HG02981 (cell line): Measurements from ENCODE around the gene ZNF106.
A peak's percentile ranks its signal among the peaks of the same experiment; 100 is the strongest.

Experiments used
- ATAC-seq: cut with Tn5 transposase; IDR thresholded peaks from one replicate; pipeline ENCODE4 v1.9.1; 2021; ENCODE audit warnings: mild to moderate bottlenecking, moderate library complexity; ENCODE audit not compliant: unreplicated experiment

ZNF106 gene

DNA sequence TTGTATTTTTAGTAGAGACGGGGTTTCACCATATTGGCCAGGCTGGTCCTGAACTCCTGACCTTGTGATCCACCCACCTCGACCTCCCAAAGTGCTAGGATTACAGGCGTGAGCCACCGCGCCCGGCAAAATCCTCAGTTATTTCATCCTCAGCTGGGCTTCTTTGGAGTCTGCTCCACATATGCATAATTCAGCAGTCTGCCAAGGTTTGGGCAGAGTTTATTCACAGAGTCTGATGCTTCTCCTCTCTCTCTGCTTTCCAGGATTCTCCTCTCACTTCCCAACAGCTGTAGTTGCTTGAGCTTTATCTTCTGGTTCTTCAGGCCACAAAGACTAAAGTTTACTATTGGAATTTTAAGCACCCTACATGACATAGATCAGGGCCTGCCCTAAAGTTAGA, 8.2 kb downstream of the ZNF106 start:
- ATAC-seq = no peak

DNA sequence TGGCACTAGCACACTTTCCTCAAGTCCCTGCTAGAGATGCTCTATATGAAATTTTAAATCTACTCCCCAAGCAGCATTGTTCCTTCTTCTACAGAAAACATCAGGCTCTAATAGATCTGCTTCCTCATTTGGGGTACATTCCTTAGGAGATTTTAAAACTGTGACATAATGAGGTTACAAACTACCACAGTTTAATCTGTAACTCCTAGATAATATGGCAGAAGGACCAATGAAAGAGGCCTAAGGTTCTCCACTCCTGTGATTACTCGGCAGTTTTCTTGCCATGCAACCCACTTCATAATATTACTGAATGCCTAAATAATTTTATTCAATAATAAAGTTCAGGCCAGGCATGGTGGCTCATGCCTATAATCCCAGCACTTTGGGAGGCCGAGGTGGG, 16.1 kb downstream of the ZNF106 start:
- no peak for ATAC-seq

DNA sequence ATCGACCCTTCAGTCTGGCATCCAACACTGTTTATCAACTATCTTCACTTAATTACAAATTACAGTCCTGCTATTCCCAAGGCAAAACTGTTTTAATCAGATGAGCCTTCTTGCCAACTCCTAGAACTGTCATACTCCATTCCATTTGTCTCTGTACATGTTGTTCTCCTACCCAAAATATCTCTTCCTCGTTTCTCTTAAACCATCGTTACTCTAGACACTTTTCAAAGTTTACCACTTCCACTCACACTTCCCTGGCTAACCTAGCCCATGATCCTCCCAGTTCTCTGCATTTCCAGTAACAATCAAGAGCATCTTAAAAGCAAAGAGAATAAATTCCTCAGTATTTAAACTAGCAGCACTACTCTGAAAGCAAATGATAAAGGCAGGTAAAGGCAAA, 19.9 kb downstream of the ZNF106 start:
- ATAC-seq = no peak

DNA sequence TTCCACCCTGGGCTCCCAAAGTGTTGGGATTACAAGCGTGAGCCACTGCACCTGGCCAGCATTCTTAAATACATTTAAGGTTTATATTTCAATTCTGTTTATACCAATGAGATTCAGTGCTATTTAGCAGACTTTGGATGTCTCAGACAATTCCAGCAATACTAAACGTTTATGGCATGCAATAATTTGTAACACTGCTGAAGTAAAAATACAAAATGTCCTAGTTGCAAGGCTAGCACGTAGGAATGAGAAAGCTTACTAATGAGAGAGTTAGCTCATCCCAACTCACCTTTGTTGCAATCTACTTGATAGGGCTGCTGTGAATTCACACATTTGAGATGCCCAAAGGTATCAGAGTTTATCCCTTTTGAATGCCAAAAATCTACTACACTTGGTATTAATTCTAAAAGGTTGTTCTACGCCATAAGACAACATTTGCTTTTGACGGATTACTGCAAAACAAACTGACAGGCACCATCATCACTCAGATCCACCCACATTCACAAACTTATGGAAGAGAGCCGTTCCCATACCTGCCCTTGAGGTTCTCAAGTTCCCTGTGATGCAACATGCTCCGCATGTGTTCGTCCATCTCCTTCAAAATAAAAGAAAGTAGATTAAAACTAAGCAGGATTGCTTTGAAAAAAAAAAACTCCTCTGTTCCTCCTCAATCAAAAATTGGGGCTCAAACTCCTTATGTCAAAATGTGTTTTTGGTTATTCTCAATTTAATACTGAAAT, 25.3 kb downstream of the ZNF106 start:
- ATAC-seq = no peak

DNA sequence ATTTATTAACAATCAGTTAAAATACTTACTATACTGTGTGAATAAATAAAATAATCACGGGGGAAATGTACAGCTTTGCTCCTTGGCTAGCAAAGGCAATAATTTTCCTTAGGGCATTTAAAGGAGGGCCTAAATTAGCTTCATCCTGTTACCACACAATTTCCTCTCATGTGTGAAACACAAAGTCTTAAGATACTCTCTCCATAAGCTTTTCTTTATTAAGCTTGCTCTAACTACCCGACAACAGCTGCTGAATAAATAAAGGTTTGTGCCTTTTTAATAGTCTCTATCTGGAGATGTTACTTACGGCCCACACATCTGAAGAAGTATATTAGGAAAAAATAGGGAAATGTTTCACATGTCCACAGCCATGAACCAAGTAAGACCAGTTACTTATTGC, 29.7 kb downstream of the ZNF106 start:
- no peak for ATAC-seq

DNA sequence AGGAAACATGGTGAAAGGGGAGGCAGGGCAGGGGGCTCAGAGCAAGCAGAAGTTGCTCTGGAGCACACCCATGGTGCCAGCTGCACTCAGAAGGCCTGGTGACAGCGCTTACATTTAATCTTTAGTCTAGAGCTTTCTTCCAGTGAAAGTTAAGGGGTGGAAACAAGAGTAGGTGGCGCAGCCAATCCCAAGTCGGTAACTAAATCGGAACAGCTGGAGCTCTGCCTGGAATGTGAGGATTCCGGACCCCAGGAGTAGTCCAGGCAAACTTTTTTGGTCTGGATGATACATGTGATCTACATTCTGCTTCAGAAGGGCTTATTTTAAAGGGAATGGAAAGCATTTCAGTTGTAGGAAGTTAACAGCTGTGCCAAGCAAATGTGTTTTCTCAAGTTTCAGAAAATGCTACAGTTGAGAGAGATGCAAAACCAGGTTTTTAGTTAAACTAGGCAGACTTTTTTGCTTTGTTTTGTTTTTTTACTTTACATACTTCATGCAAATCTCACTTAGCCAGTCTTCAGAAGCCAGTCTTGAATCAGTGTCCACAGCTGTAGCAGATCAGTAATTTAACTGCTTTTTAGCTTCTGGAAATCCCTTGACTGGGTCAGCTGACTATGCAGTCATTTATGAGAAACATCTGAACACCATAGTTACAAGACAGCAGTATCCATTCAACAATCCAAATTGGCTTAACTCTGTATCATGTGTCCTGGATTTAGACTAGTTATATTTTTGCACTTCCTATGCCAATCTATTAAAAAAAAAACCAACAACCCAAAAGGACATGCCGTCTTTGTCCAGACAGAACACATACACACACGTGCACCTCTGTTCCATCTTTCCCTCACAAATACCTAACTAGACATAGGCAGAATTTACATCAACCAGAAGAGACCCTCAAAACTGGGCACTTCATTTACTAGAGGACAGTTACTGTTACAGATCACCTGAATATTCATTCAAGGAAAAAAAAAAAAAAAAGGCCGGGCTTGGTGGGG, 33.2 kb downstream of the ZNF106 start:
- peak; percentile 80 for ATAC-seq

DNA sequence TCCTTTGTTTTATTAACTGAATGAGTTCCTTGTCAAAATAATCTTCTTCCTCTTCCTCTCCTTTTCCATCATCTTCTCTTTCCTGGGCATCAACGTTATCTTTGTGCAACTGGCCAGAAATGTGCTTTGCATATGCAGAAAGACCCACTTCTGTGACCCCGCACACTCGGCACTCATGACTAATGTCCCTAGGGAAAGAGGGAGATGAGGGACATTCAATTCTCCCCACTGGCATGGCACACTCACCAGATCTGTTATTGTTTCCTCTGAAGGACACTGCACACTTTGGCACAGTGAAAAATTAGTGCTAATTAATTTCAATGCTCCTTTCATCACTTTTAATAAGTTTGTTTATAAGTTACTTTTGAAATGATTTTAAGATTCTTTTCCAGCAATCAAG, 34.0 kb downstream of the ZNF106 start:
- no peak for ATAC-seq

DNA sequence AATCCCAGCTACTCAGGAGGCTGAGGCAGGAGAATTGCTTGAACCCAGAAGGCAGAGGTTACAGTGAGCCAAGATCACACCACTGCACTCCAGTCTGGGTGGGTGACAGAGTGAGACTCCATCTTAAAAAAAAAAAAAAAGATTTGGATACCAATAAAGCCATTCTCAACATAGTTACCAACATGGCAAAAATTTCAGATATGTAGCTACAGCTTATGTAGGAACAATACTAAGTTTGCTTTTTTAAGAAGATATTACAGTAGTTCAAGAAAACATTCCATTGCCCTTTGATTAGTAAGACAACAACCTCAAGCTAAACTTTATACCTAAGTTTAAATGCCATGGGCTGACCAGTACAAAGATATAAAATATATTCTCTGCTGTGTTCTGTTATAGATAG, 34.4 kb downstream of the ZNF106 start:
- no peak for ATAC-seq

DNA sequence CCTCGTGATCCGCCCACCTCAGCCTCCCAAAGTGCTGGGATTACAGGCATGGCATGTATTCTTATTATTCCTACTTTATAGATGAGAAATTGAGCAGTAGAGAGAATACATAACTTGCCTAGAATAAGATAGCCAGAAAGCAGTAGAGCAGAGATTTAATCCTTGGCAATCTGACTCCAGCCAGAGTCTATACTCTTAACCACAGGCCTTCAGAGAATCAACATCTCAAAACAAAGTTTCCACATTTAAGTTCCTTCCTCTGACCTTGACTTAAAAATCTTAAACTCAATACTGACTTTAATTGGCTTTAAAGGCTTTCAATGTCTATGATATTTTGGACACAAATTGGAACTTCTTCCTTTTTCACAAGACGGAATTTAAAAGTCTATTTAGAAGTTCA, 37.1 kb downstream of the ZNF106 start:
- no peak for ATAC-seq

DNA sequence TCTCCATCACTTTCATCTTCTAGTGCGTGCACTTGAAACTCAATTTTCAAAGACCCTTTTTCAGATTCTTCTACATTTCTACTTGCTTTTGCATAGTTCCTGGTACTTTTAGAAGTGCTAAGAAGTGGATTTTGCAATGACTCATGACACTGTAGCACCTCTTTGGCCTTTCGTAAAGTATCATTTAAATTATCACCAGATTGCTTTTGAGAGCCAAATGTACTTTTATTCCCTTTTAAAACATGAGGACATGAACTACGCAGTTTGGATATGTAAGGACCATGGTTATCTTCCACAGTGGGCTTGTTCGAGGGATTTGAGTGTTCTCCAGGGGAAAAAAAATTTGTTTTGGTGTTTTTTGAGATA, 40.5 kb downstream of the ZNF106 start:
- ATAC-seq = no peak

DNA sequence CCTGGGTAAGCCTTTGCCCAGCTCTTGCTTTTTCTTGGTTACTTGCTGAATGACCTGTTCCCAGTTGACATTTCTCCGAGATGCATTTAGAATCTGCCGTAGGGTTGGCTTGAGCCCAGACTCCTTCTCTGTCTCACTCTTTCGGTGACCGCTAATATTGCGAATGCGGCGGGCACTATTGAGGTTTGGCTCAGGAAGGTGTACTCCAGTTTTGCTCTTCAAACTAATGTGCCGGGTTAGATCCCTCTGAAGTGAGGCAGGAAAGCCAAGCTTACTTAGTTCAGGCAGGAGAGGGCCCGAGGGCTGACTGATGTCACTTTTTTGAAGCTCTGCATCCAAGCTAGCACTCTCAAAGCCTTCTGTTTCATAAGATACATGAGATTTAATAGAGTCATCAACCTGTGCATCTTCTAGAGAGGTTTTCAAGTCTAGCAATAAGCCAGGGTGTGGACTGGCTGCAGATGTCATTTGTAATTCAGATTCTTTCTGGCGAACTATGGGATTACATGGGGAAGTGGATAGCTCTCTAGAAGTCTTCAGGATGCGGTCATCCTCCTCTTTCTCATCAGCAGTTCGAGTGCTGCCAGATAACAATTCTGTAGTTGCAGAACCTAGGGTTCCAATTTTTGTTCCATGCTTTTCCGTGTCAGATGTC, 41.0 kb downstream of the ZNF106 start:
- no peak for ATAC-seq

DNA sequence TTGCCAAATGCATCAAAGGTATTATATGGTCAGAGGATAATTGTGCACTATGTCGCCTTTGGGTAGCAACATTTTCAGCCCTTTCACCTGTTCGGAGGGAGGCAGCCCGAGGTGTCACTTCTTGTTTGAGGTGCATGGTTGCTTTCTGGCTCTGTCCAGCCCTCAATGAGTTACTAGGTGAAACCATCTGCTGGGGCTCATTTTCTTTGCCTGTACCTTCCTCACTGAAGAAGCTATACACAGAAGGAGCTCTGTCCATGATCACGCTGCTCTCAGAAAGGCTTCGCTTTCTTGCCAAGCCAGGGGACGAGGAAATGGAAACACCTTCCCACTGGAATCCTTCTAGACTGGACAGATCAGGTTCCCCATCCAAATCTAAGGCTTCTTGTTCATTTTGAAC, 42.7 kb downstream of the ZNF106 start:
- ATAC-seq = no peak

DNA sequence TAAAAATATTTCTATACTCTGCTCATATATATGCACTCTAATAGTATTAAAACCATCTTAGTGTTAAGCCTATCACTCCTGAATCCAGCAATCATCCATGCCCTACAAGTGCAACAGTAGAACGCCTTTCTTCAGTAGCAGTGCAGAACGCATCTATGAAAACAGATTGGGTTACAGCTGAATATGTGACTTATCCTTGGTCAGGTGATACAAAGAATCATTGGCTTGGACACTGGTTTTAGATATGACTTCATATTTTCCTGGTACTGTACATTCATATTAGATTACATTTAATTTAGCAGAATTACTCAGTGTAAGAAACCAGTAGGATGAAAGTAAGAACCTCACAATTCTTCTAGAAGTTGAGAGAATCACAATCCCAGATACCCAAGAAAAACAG, 43.3 kb downstream of the ZNF106 start:
- ATAC-seq = no peak

DNA sequence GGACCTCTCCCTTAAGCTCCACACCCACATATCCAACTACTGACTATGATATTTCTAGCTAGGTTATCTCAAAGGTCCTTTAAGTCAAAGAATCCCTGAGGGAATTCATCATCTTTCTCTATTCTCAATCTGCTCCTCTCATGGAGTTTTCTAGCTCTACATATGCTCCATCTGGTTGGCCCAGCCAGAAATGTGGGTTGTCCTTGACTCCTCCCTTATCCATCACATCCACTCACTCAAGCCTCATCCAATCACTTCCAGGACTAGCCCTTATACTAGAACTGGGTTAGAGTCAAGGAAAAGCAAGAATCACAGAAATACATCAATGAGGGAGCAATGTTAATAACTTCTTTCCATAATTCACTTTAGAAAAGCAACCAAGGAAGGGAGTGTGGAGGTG, 45.4 kb downstream of the ZNF106 start:
- ATAC-seq = no peak

DNA sequence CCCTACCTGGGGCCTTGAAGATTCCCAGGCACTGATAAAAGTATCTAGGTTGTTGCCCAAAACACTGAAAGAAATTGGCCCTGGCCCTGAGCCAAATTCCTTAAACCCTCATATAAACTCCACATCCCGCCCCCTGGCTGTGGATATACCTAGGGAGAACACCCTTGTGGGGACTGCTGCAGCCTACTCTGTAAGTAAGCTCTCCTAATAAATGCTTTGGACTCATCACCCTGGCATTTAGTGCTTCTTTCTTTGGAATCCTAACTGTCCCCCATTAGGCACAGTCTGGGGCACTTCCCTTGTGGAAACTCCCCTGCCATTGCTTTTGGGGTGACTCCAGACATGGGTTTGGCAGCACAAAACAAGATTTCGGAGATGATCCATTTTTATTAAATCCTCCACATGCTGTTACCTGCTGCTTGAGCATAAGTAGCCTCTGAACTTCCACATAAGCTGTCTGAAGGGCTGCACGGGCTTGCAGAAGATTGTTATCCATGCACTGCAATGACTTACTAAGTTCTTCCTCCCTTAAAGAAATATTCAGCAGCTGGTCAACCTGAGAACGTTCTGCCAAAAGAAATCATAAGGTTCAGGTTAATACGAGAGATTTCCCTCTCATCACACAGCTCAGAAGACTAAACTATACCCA, 46.4 kb downstream of the ZNF106 start:
- no peak for ATAC-seq

DNA sequence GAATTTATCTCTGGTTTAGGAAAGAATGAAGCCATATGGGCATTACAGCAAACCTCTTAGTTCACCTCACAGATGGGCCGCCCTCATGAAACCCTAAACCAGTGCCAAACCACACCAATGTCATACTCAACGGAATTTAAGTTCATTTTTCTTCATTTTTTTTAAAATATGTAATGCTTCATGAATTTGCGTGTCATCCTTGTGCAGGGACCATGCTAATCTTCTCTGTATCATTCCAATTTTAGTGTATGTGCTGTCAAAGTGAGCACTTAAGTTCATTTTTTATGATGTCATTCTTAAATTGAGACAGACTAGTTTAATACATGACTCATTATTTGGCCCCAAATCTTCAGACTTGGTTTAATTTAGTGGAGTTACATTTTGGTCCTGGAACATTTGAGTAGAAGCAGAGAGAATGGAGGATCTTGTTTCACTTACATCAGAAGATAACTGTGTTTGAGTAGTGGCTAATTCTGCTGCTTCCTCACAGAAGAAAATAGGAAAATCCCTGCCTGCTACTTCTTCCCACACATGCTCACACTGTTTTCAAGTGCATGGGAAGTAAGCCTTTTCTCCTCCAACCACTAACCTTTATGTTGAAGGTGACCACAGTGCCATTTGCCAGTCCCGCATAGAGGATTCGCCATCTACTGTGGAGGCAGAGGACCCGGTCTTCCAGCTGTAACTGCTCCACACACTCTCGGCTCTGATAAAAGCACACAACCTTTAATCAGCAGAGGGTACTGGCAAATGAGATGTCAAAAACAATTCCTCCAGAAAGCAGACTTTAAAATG, 63.3 kb downstream of the ZNF106 start:
- no peak for ATAC-seq

DNA sequence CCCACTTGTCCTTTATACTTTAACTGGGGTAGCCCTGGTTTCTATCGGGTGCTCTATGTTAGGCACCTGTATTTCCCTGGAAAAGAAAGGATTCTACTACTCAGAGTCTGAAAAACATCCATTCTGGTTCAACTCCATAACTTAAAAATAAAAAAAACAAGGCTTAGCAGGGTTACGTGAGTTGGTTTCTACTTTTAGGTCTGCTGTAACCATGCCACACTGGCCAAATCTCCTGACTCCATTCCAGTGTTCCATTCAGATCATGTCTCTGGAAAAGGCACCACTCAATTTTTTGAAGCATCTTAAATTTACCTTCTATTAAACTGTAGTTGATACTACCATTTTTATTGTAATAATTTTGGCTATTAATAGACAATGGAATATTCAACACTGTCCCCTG, 69.6 kb downstream of the ZNF106 start:
- ATAC-seq = no peak

DNA sequence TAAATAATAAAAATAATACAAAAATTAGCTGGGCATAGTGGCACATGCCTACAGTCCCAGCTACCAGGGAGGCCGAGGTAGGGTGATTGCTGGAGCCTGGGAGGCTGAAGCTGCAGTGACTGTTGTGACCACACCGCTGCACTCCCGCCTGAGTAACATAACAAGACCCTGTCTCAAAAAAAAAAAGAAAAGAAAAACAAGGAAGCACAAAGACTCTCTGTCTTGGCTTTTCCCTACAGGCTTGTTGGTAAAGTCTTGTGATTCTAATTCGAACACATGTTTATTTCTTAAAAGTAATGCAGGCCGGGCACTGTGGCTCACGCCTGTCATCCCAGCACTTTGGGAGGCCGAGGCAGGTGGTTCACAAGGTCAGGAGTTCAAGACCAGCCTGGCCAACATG, 71.6 kb downstream of the ZNF106 start:
- no peak for ATAC-seq

DNA sequence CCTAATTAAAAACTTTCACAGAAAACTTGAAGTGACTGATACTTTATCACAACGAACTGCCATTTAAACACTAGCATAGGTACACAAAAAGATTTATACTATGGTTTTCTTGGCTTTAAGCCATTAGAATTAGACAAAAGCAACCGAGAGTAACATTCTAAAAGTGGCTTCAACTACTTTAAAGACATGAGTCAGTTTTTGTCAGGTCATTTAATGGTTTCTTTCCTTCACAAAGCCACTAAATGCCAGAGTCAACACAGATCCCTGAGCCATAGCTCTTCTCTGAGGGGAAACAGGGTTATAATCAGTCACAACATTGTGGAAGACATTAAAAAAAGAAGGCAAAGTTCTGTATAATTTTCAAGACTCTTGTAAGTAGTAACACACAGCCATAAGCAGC, 77.0 kb downstream of the ZNF106 start:
- ATAC-seq = no peak

DNA sequence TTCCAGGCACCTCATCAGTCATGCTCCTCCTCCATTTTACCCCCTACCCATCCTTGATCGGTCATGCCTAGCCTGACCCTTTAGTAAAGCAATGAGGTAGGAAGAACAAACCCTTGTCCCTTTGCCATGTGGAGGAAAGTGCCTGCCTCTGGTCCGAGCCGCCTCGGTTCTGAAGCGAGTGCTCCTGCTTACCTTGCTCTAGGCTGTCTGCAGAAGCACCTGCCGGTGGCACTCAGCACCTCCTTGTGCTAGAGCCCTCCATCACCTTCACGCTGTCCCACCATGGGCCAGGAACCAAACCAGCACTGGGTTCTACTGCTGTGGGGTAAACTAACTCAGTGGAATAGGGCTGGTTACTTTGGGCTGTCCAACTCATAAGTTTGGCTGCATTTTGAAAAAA, 79.1 kb downstream of the ZNF106 start:
- no peak for ATAC-seq
